Mesendoderm (in vitro differentiated cells): ENCODE results near the gene LLGL1.
A peak's percentile ranks its signal among the peaks of the same experiment; 100 is the strongest.

Source experiments
- DNase-seq: peaks from one replicate; pipeline ENCODE4 v3.0.0; 2013
- H2AK5ac ChIP-seq: 2 replicates; pipeline ENCODE4 v1.6.1; 2013; ENCODE audit warnings: low read length, inconsistent platforms
- H2BK120ac ChIP-seq: 2 replicates; pipeline ENCODE4 v1.6.1; 2013; ENCODE audit warnings: low read depth, mild to moderate bottlenecking, low read length, moderate library complexity, mixed read lengths
- H2BK15ac ChIP-seq: replicated peaks from 2 replicates; pipeline ENCODE4 v1.6.1; 2013; ENCODE audit warnings: low read depth, mild to moderate bottlenecking, moderate library complexity
- H2BK5ac ChIP-seq: 2 replicates; pipeline ENCODE4 v1.6.1; 2013; ENCODE audit warnings: low read length, inconsistent platforms
- H3K18ac ChIP-seq: 2 replicates; pipeline ENCODE4 v1.6.1; 2013; ENCODE audit warnings: mild to moderate bottlenecking, low read length, mixed read lengths
- H3K23ac ChIP-seq: one replicate; pipeline ENCODE4 v1.6.1; 2013; ENCODE audit warnings: low read length
- H3K27ac ChIP-seq: 2 replicates; pipeline ENCODE4 v1.5.1; 2013; ENCODE audit warnings: low read depth, mild to moderate bottlenecking, inconsistent platforms, low read length, moderate library complexity
- H3K27me3 ChIP-seq: 2 replicates; pipeline ENCODE4 v1.6.1; 2013; ENCODE audit warnings: low read length, control low read depth, mild to moderate bottlenecking, inconsistent platforms; ENCODE audit not compliant: insufficient read depth, poor library complexity
- H3K36me3 ChIP-seq: 2 replicates; pipeline ENCODE4 v1.6.1; 2013; ENCODE audit warnings: low read length, inconsistent platforms; ENCODE audit not compliant: control insufficient read depth, insufficient read depth
- H3K4ac ChIP-seq: one replicate; pipeline ENCODE4 v1.6.1; 2013; ENCODE audit warnings: low read depth, mild to moderate bottlenecking, low read length, moderate library complexity
- H3K4me1 ChIP-seq: 2 replicates; pipeline ENCODE4 v1.6.1; 2013; ENCODE audit warnings: low read depth, low read length, inconsistent platforms; ENCODE audit not compliant: control insufficient read depth
- H3K4me2 ChIP-seq: 2 replicates; pipeline ENCODE4 v1.6.1; 2013; ENCODE audit warnings: low read length
- H3K4me3 ChIP-seq: 2 replicates; pipeline ENCODE4 v1.5.1; 2013; ENCODE audit warnings: mild to moderate bottlenecking, low read length
- H3K56ac ChIP-seq: one replicate; pipeline ENCODE4 v1.6.1; 2013; ENCODE audit warnings: low read length
- H3K79me1 ChIP-seq: 2 replicates; pipeline ENCODE4 v1.6.1; 2013; ENCODE audit warnings: low read length, inconsistent platforms
- H3K79me2 ChIP-seq: 2 replicates; pipeline ENCODE4 v1.6.1; 2013; ENCODE audit warnings: mild to moderate bottlenecking, low read length; ENCODE audit not compliant: control insufficient read depth, insufficient read depth
- H3K9ac ChIP-seq: 2 replicates; pipeline ENCODE4 v1.6.1; 2013; ENCODE audit warnings: low read length, inconsistent platforms
- H4K5ac ChIP-seq: one replicate; pipeline ENCODE4 v1.6.1; 2013; ENCODE audit warnings: low read length
- H4K8ac ChIP-seq: one replicate; pipeline ENCODE4 v1.6.1; 2013; ENCODE audit warnings: low read depth, mild to moderate bottlenecking, control low read depth, low read length, moderate library complexity
- WGBS: extraction: QIAGEN DNeasy Blood & Tissue Kit; methylation state at CpG from one replicate; pipeline ENCODE4 v1.1.7; 2013; ENCODE audit warnings: low lambda C conversion rate, missing lambda C conversion rate; ENCODE audit not compliant: insufficient coverage; ENCODE audit errors: extremely low coverage; 5-methylcytosine and 5-hydroxymethylcytosine counted together

LLGL1 gene

DNA sequence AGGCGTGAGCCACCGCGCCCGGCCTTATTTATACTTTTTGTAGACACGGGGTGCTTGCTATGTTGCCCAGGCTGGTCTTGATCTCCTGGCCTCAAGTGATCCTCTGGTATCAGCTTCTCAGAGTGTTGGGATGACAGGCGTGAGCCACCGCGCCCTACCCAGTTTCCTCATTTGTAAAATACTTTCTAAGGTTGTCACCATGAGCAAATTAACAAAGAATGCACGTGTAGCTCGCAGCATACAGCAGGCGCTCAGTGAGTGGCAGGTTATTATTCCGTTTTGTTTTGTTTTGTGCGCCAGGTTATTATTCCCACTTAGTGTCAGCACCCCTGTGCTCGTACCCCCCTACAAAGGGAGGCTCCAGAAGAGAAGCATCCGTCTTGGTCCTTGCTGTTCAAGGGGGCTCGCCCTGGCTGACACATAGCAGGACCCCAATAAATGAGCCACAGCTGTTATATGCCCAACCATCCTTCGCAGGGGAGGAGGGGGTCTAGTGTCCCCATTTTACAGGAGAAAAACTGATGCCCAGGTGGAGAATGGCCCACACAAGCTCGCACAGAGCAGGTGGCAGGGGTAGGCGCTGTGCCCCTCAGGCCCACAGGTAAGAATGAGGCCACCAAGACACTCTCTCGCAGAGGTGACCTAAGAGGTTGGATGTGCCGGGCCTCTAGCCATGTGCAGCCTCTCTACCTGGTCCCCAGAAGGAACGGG, 34.3 kb downstream of the LLGL1 start:
- Histone ChIP-seq H3K56ac (peak overlapping the region; percentile 66), H4K8ac (no peak overlapping the region), H4K5ac (no peak overlapping the region), H3K79me2 (peaks cover 23% of the 10 kb centered on the region), H2BK15ac (no peak overlapping the region), H3K27me3 (no peaks in the 10 kb centered on the region), H3K27ac (no peak overlapping the region), H3K4me3 (no peak overlapping the region), H3K9ac (peak overlapping the region; percentile 38), H2AK5ac (no peak overlapping the region), H3K79me1 (peaks cover 21% of the 10 kb centered on the region), H3K23ac (no peak overlapping the region), H3K4ac (no peak overlapping the region), H3K18ac (no peak overlapping the region), H3K4me2 (peak overlapping the region; percentile 34), H3K36me3 (peaks cover 5% of the 10 kb centered on the region), H2BK120ac (no peak overlapping the region), H3K4me1 (peaks cover 3% of the 10 kb centered on the region), H2BK5ac (no peak overlapping the region)
- DNase-seq: peak; percentile 78
- WGBS: no CpG with 5 or more reads among the region's 22 CpGs

- DNase-seq: peak; percentile 99
- Histone ChIP-seq H3K18ac (peak within 1 kb of the TSS; percentile 20), H2AK5ac (no peak within 1 kb of the TSS), H4K8ac (no peak within 1 kb of the TSS), H3K23ac (no peak within 1 kb of the TSS), H2BK120ac (no peak within 1 kb of the TSS), H2BK5ac (peak within 1 kb of the TSS; percentile 72), H3K27ac (peak within 1 kb of the TSS; percentile 89), H3K36me3 (peaks cover 5% of the 10 kb centered on the region), H3K4ac (peak within 1 kb of the TSS; percentile 61), H3K56ac (peak within 1 kb of the TSS; percentile 97), H2BK15ac (no peak within 1 kb of the TSS), H3K4me3 (peak within 1 kb of the TSS; percentile 79), H3K27me3 (no peaks in the 10 kb centered on the region), H3K79me2 (peaks cover 22% of the 10 kb centered on the region), H3K79me1 (peaks cover 20% of the 10 kb centered on the region), H4K5ac (no peak within 1 kb of the TSS), H3K4me1 (peaks cover 3% of the 10 kb centered on the region), H3K9ac (peak within 1 kb of the TSS; percentile 88), H3K4me2 (peak within 1 kb of the TSS; percentile 71)
- WGBS: no CpG with 5 or more reads among the region's 72 CpGs
These were observed 35.1 kb downstream of the LLGL1 start, which contains the start of gene MIEF2 for GRCh38 chr17:18260332-18261145. Gene MIEF2, plus strand, starts transcription at chr17:18260662. Its CDS starts 2,059 bp downstream, at chr17:18262721.

DNA sequence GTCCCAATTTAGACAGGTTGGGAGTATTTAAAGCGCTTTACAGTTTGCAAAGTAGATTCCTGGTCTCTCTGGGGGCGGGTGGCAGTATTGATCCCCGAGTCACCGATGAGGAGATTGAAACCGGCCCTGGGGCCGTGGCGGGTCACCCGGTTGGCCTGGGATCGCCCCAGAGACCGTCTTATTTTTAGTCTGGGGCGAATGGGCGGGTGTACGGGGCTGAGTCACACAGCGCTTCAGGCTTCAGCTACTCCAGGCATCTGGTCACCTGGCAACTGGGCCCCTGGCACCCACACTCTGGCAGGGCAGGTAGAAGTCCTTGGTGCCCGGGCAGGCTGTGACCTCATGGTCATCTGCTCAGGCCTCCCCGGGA, 35.7 kb downstream of the LLGL1 start:
- Histone ChIP-seq H3K4me2 (peak overlapping the region; percentile 71), H3K4me1 (peaks cover 3% of the 10 kb centered on the region), H3K79me1 (peaks cover 16% of the 10 kb centered on the region), H3K56ac (peak overlapping the region; percentile 97), H3K18ac (peak overlapping the region; percentile 20), H3K4me3 (peak overlapping the region; percentile 79), H2BK5ac (no peak overlapping the region), H2AK5ac (no peak overlapping the region), H3K27me3 (no peaks in the 10 kb centered on the region), H3K9ac (peak overlapping the region; percentile 88), H3K23ac (no peak overlapping the region), H3K79me2 (peaks cover 19% of the 10 kb centered on the region), H3K4ac (peak overlapping the region; percentile 61), H2BK120ac (no peak overlapping the region), H4K8ac (no peak overlapping the region), H3K36me3 (peaks cover 2% of the 10 kb centered on the region), H2BK15ac (no peak overlapping the region), H4K5ac (no peak overlapping the region), H3K27ac (peak overlapping the region; percentile 89)
- no CpG with 5 or more reads among the region's 16 CpGs for WGBS
- peak; percentile 67 for DNase-seq

DNA sequence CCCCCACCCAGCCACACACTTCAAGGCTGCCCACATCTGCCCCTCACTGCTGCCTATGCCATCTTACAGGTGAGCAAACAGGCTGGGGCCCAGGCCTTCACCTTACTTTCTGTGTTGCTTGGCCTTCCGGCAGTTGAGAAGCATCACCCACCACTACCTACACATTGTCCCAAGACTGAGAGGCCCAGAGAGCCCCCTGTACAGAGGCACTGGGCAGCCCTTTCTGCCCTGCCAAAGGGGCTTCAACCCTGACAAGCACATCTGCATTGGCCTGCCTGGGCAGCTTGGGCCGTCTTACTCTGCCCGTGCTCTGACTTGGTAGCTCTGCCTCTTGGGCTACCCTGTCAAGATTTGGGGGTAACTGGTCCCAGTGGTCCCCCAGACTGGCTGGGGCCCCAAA, 36.2 kb downstream of the LLGL1 start:
- H2BK120ac ChIP-seq: no peak overlapping the region
- H3K27ac ChIP-seq: no peak overlapping the region
- peaks cover 14% of the 10 kb centered on the region for H3K79me2 ChIP-seq
- H3K4me3 ChIP-seq: no peak overlapping the region
- H3K18ac ChIP-seq: no peak overlapping the region
- H3K9ac ChIP-seq: peak overlapping the region; percentile 88
- H2BK5ac ChIP-seq: no peak overlapping the region
- H3K23ac ChIP-seq: no peak overlapping the region
- H3K56ac ChIP-seq: peak overlapping the region; percentile 97
- no peak overlapping the region for H3K4me2 ChIP-seq
- no peak overlapping the region for H2AK5ac ChIP-seq
- no peak overlapping the region for H4K8ac ChIP-seq
- no peak overlapping the region for H3K4ac ChIP-seq
- peaks cover 3% of the 10 kb centered on the region for H3K4me1 ChIP-seq
- no peaks in the 10 kb centered on the region for H3K27me3 ChIP-seq
- H3K79me1 ChIP-seq: peaks cover 15% of the 10 kb centered on the region
- no peak overlapping the region for H4K5ac ChIP-seq
- H3K36me3 ChIP-seq: peaks cover 2% of the 10 kb centered on the region
- no peak for DNase-seq
- no peak overlapping the region for H2BK15ac ChIP-seq
- WGBS: no CpG with 5 or more reads among the region's 3 CpGs

- H2BK120ac ChIP-seq: no peak overlapping the region
- peaks cover 2% of the 10 kb centered on the region for H3K36me3 ChIP-seq
- H3K4me2 ChIP-seq: no peak overlapping the region
- no peak overlapping the region for H2AK5ac ChIP-seq
- H3K23ac ChIP-seq: no peak overlapping the region
- no peak overlapping the region for H4K8ac ChIP-seq
- no peak overlapping the region for H3K18ac ChIP-seq
- H3K27ac ChIP-seq: no peak overlapping the region
- peaks cover 10% of the 10 kb centered on the region for H3K79me2 ChIP-seq
- no peak overlapping the region for H2BK15ac ChIP-seq
- H3K79me1 ChIP-seq: peaks cover 13% of the 10 kb centered on the region
- no peak overlapping the region for H2BK5ac ChIP-seq
- H3K4ac ChIP-seq: no peak overlapping the region
- no peak for DNase-seq
- no peak overlapping the region for H4K5ac ChIP-seq
- H3K4me1 ChIP-seq: peaks cover 3% of the 10 kb centered on the region
- H3K27me3 ChIP-seq: no peaks in the 10 kb centered on the region
- H3K4me3 ChIP-seq: no peak overlapping the region
- WGBS: no CpG with 5 or more reads among the region's 2 CpGs
- H3K56ac ChIP-seq: no peak overlapping the region
- H3K9ac ChIP-seq: no peak overlapping the region
These were observed 36.7 kb downstream of the LLGL1 start for GRCh38 chr17:18262111-18262510.
